ENCODE results near the gene FAIM2.
A peak's percentile ranks its signal among the peaks of the same experiment; 100 is the strongest.

FAIM2 gene

DNA sequence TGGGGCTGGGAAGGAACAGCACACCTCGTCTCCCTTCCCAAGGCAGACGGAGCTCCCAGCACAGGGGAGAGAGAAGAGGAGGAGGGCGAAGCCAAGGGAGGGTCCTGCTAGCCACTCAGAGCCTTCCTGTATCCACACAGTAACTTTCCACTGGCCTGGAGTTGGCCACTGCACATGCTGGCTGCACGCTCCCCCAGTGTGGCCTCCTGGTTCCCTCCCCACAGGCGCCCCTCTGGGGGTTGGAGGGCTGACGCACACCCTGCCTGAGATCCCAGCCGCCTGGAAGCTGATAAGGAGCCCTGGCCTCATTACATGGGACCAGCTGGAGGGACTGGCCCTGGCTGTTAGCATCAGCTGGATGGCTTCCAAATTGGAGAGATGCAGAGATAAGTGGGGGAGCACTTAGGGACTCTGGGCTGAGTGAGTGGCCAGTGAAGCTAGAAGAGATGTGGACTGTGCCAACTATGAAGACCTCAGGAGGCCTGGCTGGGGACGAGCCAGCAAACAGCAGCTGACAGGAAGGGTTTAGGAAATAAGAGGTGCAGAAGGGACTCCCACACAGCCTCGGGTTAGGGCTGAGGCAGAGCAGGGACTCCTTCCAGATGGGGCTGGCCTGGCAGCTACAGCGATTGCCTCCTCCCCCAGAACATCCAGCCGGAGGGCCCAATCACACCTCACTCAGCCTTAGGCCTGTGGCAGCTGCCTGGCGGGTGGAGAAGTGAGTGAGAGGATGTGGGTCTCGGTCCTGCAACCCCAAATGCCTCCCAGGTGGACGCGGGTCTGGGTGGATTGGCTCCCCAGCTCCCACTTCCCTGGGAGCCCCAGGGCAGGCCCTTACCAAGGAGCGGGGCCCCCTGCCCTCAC, 34.5 kb downstream of the FAIM2 start:
- no peak for DNase-seq (ENCODE audit: low read depth)
- TF ChIP-seq, protein P1, sequence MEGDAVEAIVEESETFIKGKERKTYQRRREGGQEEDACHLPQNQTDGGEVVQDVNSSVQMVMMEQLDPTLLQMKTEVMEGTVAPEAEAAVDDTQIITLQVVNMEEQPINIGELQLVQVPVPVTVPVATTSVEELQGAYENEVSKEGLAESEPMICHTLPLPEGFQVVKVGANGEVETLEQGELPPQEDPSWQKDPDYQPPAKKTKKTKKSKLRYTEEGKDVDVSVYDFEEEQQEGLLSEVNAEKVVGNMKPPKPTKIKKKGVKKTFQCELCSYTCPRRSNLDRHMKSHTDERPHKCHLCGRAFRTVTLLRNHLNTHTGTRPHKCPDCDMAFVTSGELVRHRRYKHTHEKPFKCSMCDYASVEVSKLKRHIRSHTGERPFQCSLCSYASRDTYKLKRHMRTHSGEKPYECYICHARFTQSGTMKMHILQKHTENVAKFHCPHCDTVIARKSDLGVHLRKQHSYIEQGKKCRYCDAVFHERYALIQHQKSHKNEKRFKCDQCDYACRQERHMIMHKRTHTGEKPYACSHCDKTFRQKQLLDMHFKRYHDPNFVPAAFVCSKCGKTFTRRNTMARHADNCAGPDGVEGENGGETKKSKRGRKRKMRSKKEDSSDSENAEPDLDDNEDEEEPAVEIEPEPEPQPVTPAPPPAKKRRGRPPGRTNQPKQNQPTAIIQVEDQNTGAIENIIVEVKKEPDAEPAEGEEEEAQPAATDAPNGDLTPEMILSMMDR (IDR thresholded peaks at IDR 0.05; ENCODE audit: low read depth, low read length, missing control alignments), result no peak
- no peak overlapping the region for H3K4me3 ChIP-seq (ENCODE audit: low read depth, low read length)

DNA sequence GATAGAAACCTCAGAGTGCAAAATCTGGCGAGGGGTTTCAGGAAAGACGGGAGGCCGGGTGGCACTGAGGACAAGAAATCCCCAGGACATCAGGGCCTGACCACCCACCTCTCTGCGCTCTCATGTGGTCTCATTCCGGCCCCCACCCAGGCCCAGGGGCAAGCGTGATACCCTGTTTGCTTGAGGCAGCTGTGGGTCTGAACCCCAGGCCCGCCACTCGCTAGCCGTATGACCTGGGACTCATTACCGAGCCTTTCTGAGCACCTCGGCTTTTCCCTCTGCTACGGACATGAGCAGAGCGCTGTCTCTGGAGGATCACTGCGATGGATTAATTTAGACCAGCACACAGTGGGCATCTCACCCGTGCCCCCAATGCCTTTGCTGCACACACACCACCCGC, 35.3 kb downstream of the FAIM2 start:
- DNase-seq (ENCODE audit: low read depth), result no peak
- TF ChIP-seq, protein P1 (IDR thresholded peaks at IDR 0.05; ENCODE audit: low read depth, low read length, missing control alignments), result no peak
- no peak overlapping the region for H3K4me3 ChIP-seq (ENCODE audit: low read depth, low read length)

DNA sequence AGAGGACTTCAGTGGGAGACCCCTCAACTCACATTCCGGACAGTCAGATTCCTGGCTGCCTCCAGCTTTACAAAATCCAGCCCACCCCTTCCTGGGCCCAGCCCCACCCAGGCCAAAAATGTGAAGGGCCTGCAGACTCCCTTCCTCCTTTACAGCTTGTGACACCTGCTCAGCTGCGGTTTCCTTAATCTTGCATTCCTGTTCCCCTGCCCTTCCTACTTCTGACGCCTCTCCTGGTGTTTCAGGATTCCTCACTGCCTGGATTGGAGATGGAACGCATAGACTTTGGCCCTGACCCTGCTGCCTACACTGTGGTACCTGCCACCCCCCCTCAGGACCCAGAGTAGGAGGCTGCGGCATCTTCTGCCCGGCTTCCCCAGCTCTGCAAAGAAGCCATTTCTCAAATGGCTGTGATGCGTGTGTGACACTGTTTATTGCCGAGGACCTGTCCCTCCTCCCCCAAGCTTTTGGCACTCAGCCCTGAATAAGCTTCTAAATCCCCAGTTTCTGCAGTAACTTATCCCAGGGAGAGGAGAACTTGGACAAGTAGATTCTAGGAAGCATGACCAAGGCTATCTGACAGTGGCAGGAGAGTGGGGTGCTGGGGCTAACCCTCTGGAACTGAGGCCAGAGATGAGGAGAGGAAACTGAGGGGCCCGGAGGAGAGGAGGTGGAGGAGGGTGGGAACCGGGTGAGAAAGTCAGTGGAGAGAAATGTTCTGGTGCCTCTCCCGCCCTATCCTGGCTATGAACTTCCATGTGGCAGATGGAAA, 35.9 kb downstream of the FAIM2 start:
- TF ChIP-seq, protein P1 (IDR thresholded peaks at IDR 0.05; ENCODE audit: low read depth, low read length, missing control alignments), result no peak
- DNase-seq (ENCODE audit: low read depth), result no peak
- no peak overlapping the region for H3K4me3 ChIP-seq (ENCODE audit: low read depth, low read length)

DNA sequence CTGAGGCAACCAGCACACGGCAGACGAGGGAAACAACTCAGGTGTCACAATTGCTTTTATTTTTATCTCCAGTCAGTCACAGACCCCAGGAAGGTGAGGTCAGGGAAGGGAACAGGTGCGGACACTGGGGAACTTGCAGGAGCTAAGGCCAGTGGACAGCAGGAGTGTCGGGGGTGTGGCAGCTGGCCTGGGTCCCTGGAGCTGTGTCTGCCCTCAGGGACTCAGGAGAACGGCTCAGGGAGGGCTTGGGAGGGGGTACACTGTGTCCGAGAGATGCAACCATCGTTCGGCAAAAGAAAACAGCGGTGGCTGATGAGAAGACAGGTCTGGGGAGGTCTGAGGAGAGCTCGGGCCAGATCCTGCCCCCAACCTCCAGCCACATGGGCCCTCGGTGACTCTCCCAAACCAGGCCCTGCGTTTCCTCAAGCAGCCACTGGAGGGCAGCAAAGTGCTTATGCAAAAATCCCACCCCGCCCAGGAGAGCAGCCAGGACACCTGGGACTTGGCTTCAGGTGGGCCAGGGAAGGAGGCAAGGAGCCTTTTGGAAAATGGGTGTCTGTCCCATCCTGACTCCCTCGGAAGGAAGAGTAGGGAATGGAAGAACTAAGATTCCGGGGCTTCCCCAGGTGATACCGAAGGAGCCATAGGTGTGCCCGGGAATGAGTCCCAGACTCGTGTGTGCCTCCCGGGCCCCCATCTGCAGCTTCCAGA, 36.7 kb downstream of the FAIM2 start:
- DNase-seq (ENCODE audit: low read depth), result no peak
- no peak overlapping the region for H3K4me3 ChIP-seq (ENCODE audit: low read depth, low read length)
- TF ChIP-seq, protein P1 (IDR thresholded peaks at IDR 0.05; ENCODE audit: low read depth, low read length, missing control alignments), result peak; percentile 98

DNA sequence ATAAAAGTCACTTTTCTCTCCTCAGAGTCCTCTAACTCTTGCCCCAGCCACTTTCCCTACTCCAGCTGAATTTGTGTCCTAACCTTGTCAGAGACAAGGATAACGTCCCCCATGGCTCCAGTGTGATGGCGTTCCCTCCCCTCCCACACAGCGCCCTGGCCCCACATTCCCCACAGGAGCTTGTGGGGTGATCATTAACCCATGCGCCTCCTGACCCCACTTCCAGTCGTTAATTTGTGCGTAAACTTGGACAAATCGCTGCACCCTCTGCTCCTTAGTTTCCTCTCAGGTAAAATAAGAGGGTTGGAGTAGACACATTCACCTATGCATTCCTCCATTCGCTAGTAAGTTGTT, 37.9 kb downstream of the FAIM2 start:
- TF ChIP-seq, protein P1 (IDR thresholded peaks at IDR 0.05; ENCODE audit: low read depth, low read length, missing control alignments), result no peak
- no peak for DNase-seq (ENCODE audit: low read depth)

DNA sequence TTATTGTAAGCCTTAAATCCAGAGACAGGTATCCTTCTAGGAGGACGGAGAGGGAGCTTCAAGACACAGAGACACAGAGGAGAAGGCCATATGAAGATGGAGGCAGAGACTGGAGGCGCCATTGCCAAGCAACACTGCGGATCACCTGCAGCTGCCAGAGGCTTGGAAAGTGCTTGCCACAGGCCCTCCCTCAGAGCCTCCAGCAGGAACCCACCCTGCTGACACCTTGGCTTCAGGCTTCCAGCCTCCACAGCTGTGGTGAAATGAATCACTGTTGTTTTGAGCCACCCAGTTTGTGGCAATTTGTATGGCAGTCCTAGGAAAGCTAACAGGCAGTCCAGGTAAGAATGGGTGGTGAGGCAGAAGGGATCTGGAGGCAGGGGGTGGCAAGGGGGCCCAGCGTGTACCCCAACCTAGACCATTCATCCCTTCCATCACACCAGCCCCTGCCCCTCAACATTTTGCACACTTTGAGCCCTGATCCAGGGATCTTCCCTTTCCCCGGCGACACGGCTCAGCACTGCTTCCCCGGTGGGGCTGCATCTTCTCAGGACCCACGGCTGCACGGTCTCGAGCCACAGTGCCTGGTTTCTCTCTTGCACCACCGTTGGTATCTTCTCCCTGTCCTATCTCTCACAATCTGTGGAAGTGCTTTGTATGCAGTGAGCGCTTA, 38.5 kb downstream of the FAIM2 start:
- DNase-seq (ENCODE audit: low read depth), result no peak
- no peak overlapping the region for H3K4me3 ChIP-seq (ENCODE audit: low read depth, low read length)
- TF ChIP-seq, protein P1 (IDR thresholded peaks at IDR 0.05; ENCODE audit: low read depth, low read length, missing control alignments), result no peak

More for the DNA sequence above, 37.9 kb downstream of the FAIM2 start:
- H3K4me3 ChIP-seq (ENCODE audit: low read depth, low read length), result no peak overlapping the region

All from GM12864 (cell line).